H1 (cell line): ENCODE data around the gene DLGAP3. TPM values are rescaled to one million over a fixed set of nuclear protein-coding genes. Genes with fewer than 3 reads are reported as not detected.
"Not testable (repeated sequence)": the region's sequence is repeated elsewhere in the genome, so short reads cannot be mapped to it uniquely, and the experiment has no call there.

Experiments used
- CTCF ChIA-PET: fragments of 300-600 bp; sonication (Branson Sonifier 250); formaldehyde crosslinking; loops from one replicate; lab custom pipeline; 2021; ENCODE audit not compliant: partially characterized antibody; lab: Charles Lee
- POLR2A ChIA-PET: fragments of 300-600 bp; sonication (Branson Sonifier 250); formaldehyde crosslinking; loops from one replicate; lab custom pipeline; 2021; ENCODE audit warnings: inconsistent platforms; ENCODE audit not compliant: partially characterized antibody; lab: Charles Lee
- DNase-seq, 2 experiments: peaks; one replicate each; pipeline versions ENCODE4 v3.0.0 to v3.0.0-alpha.2; 2010 to 2022; ENCODE audit warnings: low spot score in 2 of 2, low read depth in 1 of 2, mixed read lengths in 1 of 2
- FAIRE-seq: peaks from 2 replicates; lab custom pipeline; 2011; peaks lifted over from hg19 to GRCh38; lab: Jason Lieb, UNC
- H2AFZ ChIP-seq: 2 replicates; pipeline ENCODE4 v1.8.1; 2012; ENCODE audit warnings: low read length, inconsistent platforms
- H2AK5ac ChIP-seq: 2 replicates; pipeline ENCODE4 v1.6.1; 2013; ENCODE audit warnings: low read depth, low read length
- H2BK120ac ChIP-seq: replicated peaks from 2 replicates; pipeline ENCODE3; 2013; ENCODE audit warnings: low read depth, low read length, inconsistent platforms
- H2BK12ac ChIP-seq: 2 replicates; pipeline ENCODE4 v1.6.1; 2013; ENCODE audit warnings: low read depth, low read length
- H2BK15ac ChIP-seq: 2 replicates; pipeline ENCODE4 v1.6.1; 2013; ENCODE audit warnings: low read length
- H2BK20ac ChIP-seq: 2 replicates; pipeline ENCODE4 v1.6.1; 2013; ENCODE audit warnings: low read length
- H2BK5ac ChIP-seq: 2 replicates; pipeline ENCODE4 v1.6.1; 2013; ENCODE audit warnings: low read depth, low read length
- H3K14ac ChIP-seq: 2 replicates; pipeline ENCODE4 v1.6.1; 2013; ENCODE audit warnings: inconsistent platforms; ENCODE audit not compliant: insufficient read length
- H3K18ac ChIP-seq: 2 replicates; pipeline ENCODE4 v1.6.1; 2013; ENCODE audit warnings: low read length; ENCODE audit errors: extremely low read depth
- H3K23ac ChIP-seq: 2 replicates; pipeline ENCODE4 v1.6.1; 2013; ENCODE audit warnings: inconsistent platforms; ENCODE audit not compliant: insufficient read length
- H3K23me2 ChIP-seq: 2 replicates; pipeline ENCODE4 v1.6.1; 2013; ENCODE audit warnings: low read depth, low read length
- H3K27ac ChIP-seq: 2 replicates; pipeline ENCODE4 v1.6.1; 2011; ENCODE audit warnings: low read depth, low read length, inconsistent platforms
- H3K27me3 ChIP-seq, 4 experiments: replicated peaks in 1 of 4; 1 replicate in 1 of 4; 2 replicates in 3 of 4; pipeline versions ENCODE4 v1.6.1 to v1.8.1; 2011 to 2013; ENCODE audit warnings: low read length in 3 of 4, mild to moderate bottlenecking in 3 of 4, inconsistent platforms in 2 of 4, mixed read lengths in 2 of 4, moderate library complexity in 1 of 4; ENCODE audit not compliant: control insufficient read depth in 3 of 4, insufficient read depth in 3 of 4; ENCODE audit errors: extremely low read depth in 1 of 4
- H3K36me3 ChIP-seq, 4 experiments: 2 replicates each; pipeline versions ENCODE4 v1.6.1 to v1.8.1; 2011 to 2013; ENCODE audit warnings: mild to moderate bottlenecking in 4 of 4, low read length in 3 of 4, moderate library complexity in 2 of 4, control low read depth in 1 of 4, inconsistent platforms in 1 of 4; ENCODE audit not compliant: insufficient read depth in 4 of 4, control insufficient read depth in 2 of 4
- H3K4ac ChIP-seq: replicated peaks from 2 replicates; pipeline ENCODE3; 2013; ENCODE audit warnings: low read length, low read depth, mixed read lengths, inconsistent platforms; ENCODE audit not compliant: insufficient read length
- H3K4me1 ChIP-seq, 4 experiments: replicated peaks in 1 of 4; 1 replicate in 1 of 4; 2 replicates in 3 of 4; pipeline versions ENCODE4 v1.6.1 to v1.8.1; 2011 to 2013; ENCODE audit warnings: low read length in 3 of 4, inconsistent platforms in 2 of 4, mixed read lengths in 1 of 4; ENCODE audit not compliant: insufficient read depth in 4 of 4, control insufficient read depth in 3 of 4
- H3K4me2 ChIP-seq, 2 experiments: 2 replicates each; pipeline versions ENCODE4 v1.6.1 to v1.8.1; 2011 to 2013; ENCODE audit warnings: low read depth in 2 of 2, low read length in 2 of 2, control low read depth in 1 of 2, inconsistent platforms in 1 of 2, mild to moderate bottlenecking in 1 of 2; ENCODE audit not compliant: insufficient read depth in 1 of 2
- H3K4me3 ChIP-seq, 4 experiments: fragments of 200-600, 300-600 bp in 1 of 4; sonication (generic), shearing (Covaris generic), sonication (Bioruptor Twin) in 1 of 4; 2 replicates each; pipeline versions ENCODE4 v1.5.1 to v1.8.1; 2011 to 2016; ENCODE audit warnings: low read length in 4 of 4, low read depth in 3 of 4, control low read depth in 2 of 4, inconsistent platforms in 2 of 4, mild to moderate bottlenecking in 2 of 4, mixed read lengths in 1 of 4, moderate library complexity in 1 of 4; ENCODE audit not compliant: insufficient read depth in 2 of 4; ENCODE audit errors: extremely low read depth in 1 of 4
- H3K56ac ChIP-seq: replicated peaks from 2 replicates; pipeline ENCODE3; 2013; ENCODE audit warnings: low read depth, mild to moderate bottlenecking, mixed read lengths, low read length, inconsistent platforms; ENCODE audit not compliant: insufficient read length
- H3K79me1 ChIP-seq: 2 replicates; pipeline ENCODE4 v1.6.1; 2013; ENCODE audit warnings: low read depth, low read length, control low read depth
- H3K79me2 ChIP-seq, 2 experiments: 2 replicates each; pipeline versions ENCODE4 v1.6.1 to v1.8.1; 2012 to 2013; ENCODE audit warnings: low read length in 2 of 2, mild to moderate bottlenecking in 2 of 2, inconsistent platforms in 1 of 2; ENCODE audit not compliant: insufficient read depth in 2 of 2, control insufficient read depth in 1 of 2
- H3K9ac ChIP-seq, 4 experiments: replicated peaks in 1 of 4; 1 replicate in 1 of 4; 2 replicates in 3 of 4; pipeline versions ENCODE4 v1.6.1 to v1.8.1; 2011 to 2013; ENCODE audit warnings: low read depth in 3 of 4, low read length in 3 of 4, control low read depth in 2 of 4, mild to moderate bottlenecking in 2 of 4, moderate library complexity in 2 of 4, inconsistent platforms in 1 of 4; ENCODE audit errors: extremely low read depth in 1 of 4
- H3K9me3 ChIP-seq, 2 experiments: 2 replicates each; pipeline versions ENCODE4 v1.6.1 to v1.8.1; 2012 to 2013; ENCODE audit warnings: mild to moderate bottlenecking in 2 of 2, moderate library complexity in 2 of 2, control low read depth in 1 of 2, inconsistent platforms in 1 of 2, low read depth in 1 of 2, low read length in 1 of 2, mixed read lengths in 1 of 2; ENCODE audit not compliant: insufficient read depth in 2 of 2
- H4K20me1 ChIP-seq, 2 experiments: replicated peaks in 1 of 2; 2 replicates each; pipeline versions ENCODE3 to v1.8.1; 2011 to 2013; ENCODE audit warnings: inconsistent platforms in 2 of 2, low read length in 2 of 2, mild to moderate bottlenecking in 1 of 2; ENCODE audit not compliant: insufficient read depth in 2 of 2, control insufficient read depth in 1 of 2
- H4K5ac ChIP-seq: 2 replicates; pipeline ENCODE4 v1.6.1; 2013; ENCODE audit warnings: low read length, low read depth, mixed read lengths, inconsistent platforms; ENCODE audit not compliant: insufficient read length
- H4K8ac ChIP-seq: 2 replicates; pipeline ENCODE4 v1.8.0; 2013; ENCODE audit warnings: mild to moderate bottlenecking, moderate library complexity, low read length, inconsistent platforms; ENCODE audit not compliant: insufficient read depth; ENCODE audit errors: extremely low read depth
- H4K91ac ChIP-seq: replicated peaks from 2 replicates; pipeline ENCODE3; 2013; ENCODE audit warnings: low read length, mixed read lengths, inconsistent platforms; ENCODE audit not compliant: insufficient read length
- WGBS, 2 experiments: shearing (Covaris generic) in 1 of 2; methylation state at CpG; one replicate each; pipeline versions ENCODE4 v1.1.6 to v1.1.7; 2013 to 2015; ENCODE audit warnings: low lambda C conversion rate in 2 of 2, mixed read lengths in 2 of 2, inconsistent platforms in 1 of 2, low coverage in 1 of 2, missing lambda C conversion rate in 1 of 2; ENCODE audit not compliant: insufficient replicate concordance in 2 of 2, insufficient coverage in 1 of 2, insufficient read length in 1 of 2; ENCODE audit errors: extremely low coverage in 1 of 2, missing lambda C conversion rate in 1 of 2; 5-methylcytosine and 5-hydroxymethylcytosine counted together
- polyA plus RNA-seq, 7 experiments: library from polyadenylated mRNA; depleted of rRNA in 3 of 7; stranded (reverse) in 5 of 7; unstranded in 2 of 7; fragments of >200 nt in 5 of 7; fragments of 200-250 nt in 2 of 7; gene quantifications; 1 replicate in 5 of 7; 2 replicates in 1 of 7; 4 replicates in 1 of 7; pipeline versions ENCODE4 v1.2.1 to v1.2.3, GENCODE V29; 2011 to 2013; ENCODE audit warnings: missing spikeins in 2 of 7, mixed read lengths in 2 of 7
- total RNA-seq: library from RNA; stranded (reverse); fragmentation: NEBNext Ultra II Directional; extraction: Animal tissue kit (Norgen Biotek cat#: 25700); gene quantifications from 2 replicates; pipeline ENCODE4 v1.2.1, GENCODE V29; 2021

Gene DLGAP3
- total and polyA plus RNA-seq, 2 of the 8 experiments (the other 6 are each of a cell fraction or from before 2014, with no cell fraction given): 3.8 to 13.2 TPM

- H2AFZ ChIP-seq, H3K27ac ChIP-seq, CTCF ChIA-PET, H3K79me1 ChIP-seq, H2BK20ac ChIP-seq, H3K23me2 ChIP-seq, H3K9me3 ChIP-seq, H3K4me3 ChIP-seq, H3K79me2 ChIP-seq, H2BK120ac ChIP-seq, H4K20me1 ChIP-seq, H3K23ac ChIP-seq, H4K8ac ChIP-seq, H3K4ac ChIP-seq, H4K91ac ChIP-seq, H3K56ac ChIP-seq, H3K18ac ChIP-seq, H2BK15ac ChIP-seq, DNase-seq, H3K4me1 ChIP-seq, H3K36me3 ChIP-seq, H2BK5ac ChIP-seq, H3K27me3 ChIP-seq, H3K14ac ChIP-seq, FAIRE-seq, H3K4me2 ChIP-seq, H4K5ac ChIP-seq, H2AK5ac ChIP-seq, H2BK12ac ChIP-seq, H3K9ac ChIP-seq: not testable (repeated sequence)
- POLR2A ChIA-PET: interaction anchor here (0.6 to 1.3 kb wide), 2 partner anchors 12 to 48 kb away, joined by 3 to 5 read pairs; partner anchors contain the start of gene DLGAP3
- WGBS, 2 experiments: 94% methylated on average over 2 of the region's 2 CpGs; no CpG with 5 or more reads in 1 of the 2 experiments
Observed at GRCh38 chr1:34941798-34942197, 12.3 kb upstream of the DLGAP3 start.
